Measurements from ENCODE around the gene RAD51B. TPM values are rescaled to one million over a fixed set of nuclear protein-coding genes. Genes with fewer than 3 reads are reported as not detected.

RAD51B gene
- total RNA-seq, 6 experiments from 2014 or later, result 2.7 to 5.8 (median 4.3) TPM

- no peaks in the 10 kb centered on the region for H3K9me3 ChIP-seq
- no peaks in the 10 kb centered on the region for H3K27me3 ChIP-seq
- peaks cover 0 to 73% (median 23%) of the 10 kb centered on the region in 4 donors for H3K4me1 ChIP-seq
- 80% methylated on average over 6 of the region's 12 CpGs for WGBS (ENCODE audit: insufficient coverage, low coverage, low lambda C conversion rate, missing lambda C conversion rate)
- ATAC-seq (no peak), DNase-seq (no peak)
- H3K4me3 ChIP-seq, result no peak overlapping the region
- H3K36me3 ChIP-seq, result no peaks in the 10 kb centered on the region
- intact Hi-C loops (cut with DNase I), result no loop called here
- peak overlapping the region in 1 of 3 donors; percentile 91 for H3K27ac ChIP-seq
- TF ChIP-seq CTCF (IDR thresholded peaks at IDR 0.05) (no peak), POLR2A (IDR thresholded peaks at IDR 0.05) (no peak)
Observed at GRCh38 chr14:68471029-68471963, 651.7 kb downstream of the RAD51B start.

GRCh38 chr14:68471964-68472508 is 652.5 kb downstream of the RAD51B start:
- peak overlapping the region in 2 of 3 donors; percentile 23 to 91 for H3K27ac ChIP-seq
- no peaks in the 10 kb centered on the region for H3K9me3 ChIP-seq
- intact Hi-C loops (cut with DNase I), result no loop called here
- H3K36me3 ChIP-seq, result no peaks in the 10 kb centered on the region
- WGBS (ENCODE audit: insufficient coverage, low coverage, low lambda C conversion rate, missing lambda C conversion rate), result 69% methylated on average over 3 of the region's 4 CpGs
- ATAC-seq, result no peak
- H3K27me3 ChIP-seq, result no peaks in the 10 kb centered on the region
- H3K4me1 ChIP-seq, result peaks cover 0 to 78% (median 26%) of the 10 kb centered on the region in 4 donors
- DNase-seq, result no peak
- no peak for TF ChIP-seq CTCF (IDR thresholded peaks at IDR 0.05)
- no peak for TF ChIP-seq POLR2A (IDR thresholded peaks at IDR 0.05)
- no peak overlapping the region for H3K4me3 ChIP-seq

- no peaks in the 10 kb centered on the region for H3K27me3 ChIP-seq
- H3K27ac ChIP-seq, result peak overlapping the region; percentile 23 to 91 (median 45)
Observed at GRCh38 chr14:68473069-68473468, 653.5 kb downstream of the RAD51B start.

GRCh38 chr14:68473794-68474193 is 654.2 kb downstream of the RAD51B start:
- 21% methylated on average over 2 of the region's 2 CpGs for WGBS (ENCODE audit: insufficient coverage, low coverage, low lambda C conversion rate, missing lambda C conversion rate)
- ATAC-seq (no peak), DNase-seq (no peak)
- peak overlapping the region in 2 of 3 donors; percentile 23 to 91 for H3K27ac ChIP-seq
- no peaks in the 10 kb centered on the region for H3K27me3 ChIP-seq
- TF ChIP-seq POLR2A (IDR thresholded peaks at IDR 0.05) (no peak), CTCF (IDR thresholded peaks at IDR 0.05) (no peak)
- H3K9me3 ChIP-seq, result no peaks in the 10 kb centered on the region
- no peak overlapping the region for H3K4me3 ChIP-seq
- H3K4me1 ChIP-seq, result peaks cover 0 to 74% (median 28%) of the 10 kb centered on the region in 4 donors
- H3K36me3 ChIP-seq, result no peaks in the 10 kb centered on the region
- intact Hi-C loops (cut with DNase I), result no loop called here

More at GRCh38 chr14:68473069-68473468, 653.5 kb downstream of the RAD51B start:
- WGBS (ENCODE audit: insufficient coverage, low coverage, low lambda C conversion rate, missing lambda C conversion rate), result 15% methylated on average over 4 of the region's 4 CpGs
- H3K4me3 ChIP-seq, result no peak overlapping the region
- no peaks in the 10 kb centered on the region for H3K9me3 ChIP-seq
- DNase-seq, result peak; percentile 62 to 82 (median 82)
- ATAC-seq, result peak; percentile 53 to 62 (median 58)
- intact Hi-C loops (cut with DNase I), result no loop called here
- H3K36me3 ChIP-seq, result no peaks in the 10 kb centered on the region
- H3K4me1 ChIP-seq, result peaks cover 0 to 81% (median 28%) of the 10 kb centered on the region in 4 donors
- TF ChIP-seq POLR2A (IDR thresholded peaks at IDR 0.05), result no peak
- TF ChIP-seq CTCF (IDR thresholded peaks at IDR 0.05), result no peak
